ENCODE measurements around the gene DGCR6L. TPM values are rescaled to one million over a fixed set of nuclear protein-coding genes. Genes with fewer than 3 reads are reported as not detected.
"Not testable (repeated sequence)": the region's sequence is repeated elsewhere in the genome, so short reads cannot be mapped to it uniquely, and the experiment has no call there.

The DGCR6L gene
- total RNA-seq, 1 donor from 2014 or later, result 28.9 TPM

GRCh38 chr22:20337807-20338206 lies 17.9 kb upstream of the DGCR6L start:
- ATAC-seq; intact Hi-C loops (cut with DNase I); DNase-seq (ENCODE audit: low spot score): not testable (repeated sequence)

- intact Hi-C loops (cut with DNase I); ATAC-seq; DNase-seq (ENCODE audit: low spot score): not testable (repeated sequence)
These were observed 16.7 kb upstream of the DGCR6L start for GRCh38 chr22:20336561-20336960.

DNA sequence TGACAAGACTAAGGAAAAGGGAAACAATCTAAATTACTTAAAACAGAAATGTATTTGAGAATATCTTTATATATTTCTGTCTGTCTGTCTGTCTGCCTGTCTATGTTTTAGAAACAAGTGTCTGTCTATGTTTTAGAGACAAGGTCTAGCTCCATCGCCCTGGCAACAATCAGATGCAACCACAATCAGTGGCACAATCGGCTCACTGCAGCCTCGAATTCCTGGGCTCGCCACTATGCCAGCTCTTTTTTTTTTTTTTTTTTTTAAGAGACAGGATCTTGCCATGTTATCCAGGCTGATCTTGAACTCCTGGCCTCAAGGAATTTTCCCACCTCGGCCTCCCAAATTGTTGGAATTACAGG lies 8.7 kb upstream of the DGCR6L start:
- DNase-seq (ENCODE audit: low spot score); ATAC-seq; intact Hi-C loops (cut with DNase I): not testable (repeated sequence)

DNA sequence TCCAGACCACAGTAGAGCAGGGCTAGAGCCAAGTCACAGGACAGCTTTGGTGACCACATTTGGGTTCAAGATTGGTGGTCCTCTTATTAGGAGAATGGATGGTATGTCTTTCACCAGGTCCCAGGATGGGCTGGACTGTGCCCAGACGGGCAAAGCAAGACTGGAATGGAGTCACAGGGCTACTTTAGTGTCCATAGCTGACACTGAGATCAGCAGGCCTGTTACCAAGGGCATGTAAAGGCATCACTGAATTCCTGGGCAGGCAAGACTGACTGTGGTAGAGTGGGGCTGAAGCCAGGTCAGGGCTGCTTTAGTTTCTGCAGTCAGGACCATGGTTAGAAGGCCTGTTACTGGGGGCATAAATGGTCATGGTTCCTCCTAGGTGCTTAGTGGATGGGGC lies 6.1 kb upstream of the DGCR6L start:
- DNase-seq (ENCODE audit: low spot score); ATAC-seq; intact Hi-C loops (cut with DNase I): not testable (repeated sequence)

DNA sequence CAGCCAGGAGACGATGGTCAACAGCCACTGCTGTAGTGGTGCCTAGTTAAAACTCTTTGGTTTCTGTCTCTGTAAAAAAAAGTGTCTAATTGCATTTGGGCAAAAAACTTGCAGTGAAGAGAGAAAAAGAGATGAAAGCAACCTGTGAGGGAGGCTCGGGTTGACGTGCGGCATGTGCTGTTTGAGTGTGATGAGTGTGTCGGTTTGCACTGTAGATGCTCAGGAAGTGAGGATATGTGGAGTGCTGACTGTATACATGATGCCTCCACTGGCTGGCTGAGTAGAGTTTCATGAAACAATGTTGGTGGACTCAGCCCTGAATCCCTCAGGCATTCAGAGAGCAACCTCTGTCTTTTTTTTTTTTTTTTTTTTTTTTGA lies 4.3 kb upstream of the DGCR6L start:
- ATAC-seq, result no peak
- intact Hi-C loops (cut with DNase I), result no loop called here

DNA sequence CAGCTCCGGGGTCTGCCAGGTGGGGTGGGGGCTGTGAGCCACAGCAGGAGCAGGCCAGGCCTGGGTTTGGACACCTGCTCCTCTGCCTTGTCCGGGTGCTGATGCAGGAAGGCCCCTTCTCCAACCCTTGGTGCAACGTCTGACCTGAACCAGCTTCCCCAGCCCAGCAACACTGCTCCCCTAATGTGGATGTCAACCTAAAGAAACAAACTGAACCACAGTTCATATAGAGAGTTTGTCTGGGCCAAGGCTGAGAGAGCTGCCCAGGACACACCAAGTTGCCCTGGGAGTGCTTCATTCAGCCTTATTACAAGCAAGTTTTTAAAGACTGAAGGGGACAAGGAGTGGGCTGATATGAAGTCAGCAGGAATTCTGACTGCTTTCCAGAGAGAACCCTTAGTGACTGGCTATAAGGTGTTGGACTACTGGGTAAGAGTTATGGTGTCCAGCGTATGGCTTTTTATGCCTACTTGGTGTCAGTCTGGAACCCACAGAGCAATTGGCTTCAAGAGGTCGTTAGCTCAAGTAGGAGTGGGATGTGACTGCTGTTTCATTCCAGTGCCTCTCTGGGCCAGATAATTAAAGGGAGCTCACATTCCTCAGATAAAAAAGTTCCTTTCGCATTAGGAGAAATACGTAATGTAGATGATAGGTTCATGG lies 1.8 kb upstream of the DGCR6L start:
- peak; percentile 52 for DNase-seq (ENCODE audit: low spot score)
- intact Hi-C loops (cut with DNase I); ATAC-seq: not testable (repeated sequence)

More for the DNA sequence above, 4.3 kb upstream of the DGCR6L start:
- no peak for DNase-seq (ENCODE audit: low spot score)

DNA sequence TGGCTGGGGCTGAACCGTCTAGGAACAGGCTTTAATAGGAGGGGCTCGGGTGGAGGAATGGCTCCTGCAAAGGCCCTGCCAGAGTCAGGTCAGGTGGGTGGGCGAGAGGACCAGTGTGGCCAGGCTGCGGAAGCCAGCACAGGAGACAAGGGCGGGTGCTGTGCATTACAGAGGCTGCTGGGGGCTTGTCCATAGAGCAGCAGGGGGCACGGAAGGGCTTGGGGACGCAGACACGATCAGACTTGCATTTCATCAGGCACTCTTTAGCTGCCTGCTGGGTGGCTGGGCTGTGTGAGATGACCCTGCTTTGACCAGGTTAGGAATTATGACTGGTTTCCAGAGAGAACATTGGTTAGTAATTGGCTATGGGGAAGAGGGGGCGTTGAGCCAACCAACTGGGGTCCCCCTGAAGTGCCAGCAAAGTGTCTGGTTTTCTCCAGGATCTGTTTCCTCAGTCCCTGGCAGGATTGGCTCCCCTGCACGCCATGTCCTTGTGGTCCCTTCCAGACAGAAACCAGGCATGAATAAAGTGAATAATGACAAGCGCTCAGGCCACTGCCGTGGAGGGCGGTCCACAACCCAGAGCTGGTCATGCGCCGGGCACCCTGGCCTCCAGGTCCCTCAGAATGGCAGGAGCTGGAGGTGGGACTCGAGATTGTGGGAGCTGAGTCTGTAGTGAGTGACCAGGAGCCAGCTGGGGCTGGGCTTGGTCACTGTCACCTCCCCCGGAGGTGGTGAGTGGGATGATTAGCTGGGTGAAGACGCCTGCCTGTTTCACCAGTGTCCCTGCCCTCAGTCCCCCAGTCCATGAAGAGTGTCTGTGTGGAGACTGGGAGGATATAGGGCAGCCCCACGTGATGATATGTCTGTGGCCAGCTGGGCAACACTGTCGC lies 1.0 kb upstream of the DGCR6L start:
- peak; percentile 51 for DNase-seq (ENCODE audit: low spot score)
- intact Hi-C loops (cut with DNase I); ATAC-seq: not testable (repeated sequence)

DNA sequence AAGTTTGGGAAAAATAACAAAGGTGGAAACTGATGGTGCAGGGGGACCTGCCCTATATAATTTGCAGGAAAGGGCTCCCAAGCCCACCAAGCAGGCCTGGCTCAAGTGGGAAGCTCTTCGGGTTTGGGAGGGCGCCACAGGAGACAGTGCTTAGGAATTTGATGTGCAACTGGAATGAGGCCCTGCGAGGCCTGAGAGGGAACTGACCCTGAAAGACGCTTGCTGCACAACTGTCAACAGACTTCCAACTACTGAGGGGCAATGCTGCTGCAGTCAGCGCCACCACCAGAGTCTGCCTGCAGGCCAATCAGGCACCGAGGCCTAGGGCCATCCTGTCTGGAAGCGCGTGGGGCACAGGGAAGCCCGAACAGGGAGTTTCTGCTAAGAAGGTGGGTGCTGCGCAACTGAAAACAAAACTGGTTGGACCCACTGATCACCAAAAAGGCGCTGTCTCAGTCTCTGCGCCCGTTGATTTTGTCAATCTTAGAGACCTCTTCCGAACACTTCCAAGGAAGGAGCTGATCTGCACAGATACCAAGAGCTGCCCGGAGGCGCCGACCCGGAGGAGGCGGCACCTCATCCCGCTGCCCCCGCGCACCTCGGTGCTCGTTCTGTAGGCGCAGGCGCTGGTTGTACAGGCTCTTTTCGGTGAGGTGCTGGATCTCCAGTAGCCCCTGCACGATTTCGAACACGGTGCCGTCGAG lies 667 bp downstream of the DGCR6L start:
- intact Hi-C loops (cut with DNase I), result no loop called here
- DNase-seq (ENCODE audit: low spot score) (peak; percentile 56), ATAC-seq (no peak)

GRCh38 chr22:20318043-20318688 lies 1.7 kb downstream of the DGCR6L start:
- intact Hi-C loops (cut with DNase I); DNase-seq (ENCODE audit: low spot score); ATAC-seq: not testable (repeated sequence)

- peak; percentile 41 for DNase-seq (ENCODE audit: low spot score)
- intact Hi-C loops (cut with DNase I); ATAC-seq: not testable (repeated sequence)
These were observed 2.3 kb downstream of the DGCR6L start for GRCh38 chr22:20317402-20318042.

GRCh38 chr22:20316844-20317401 lies 2.9 kb downstream of the DGCR6L start:
- ATAC-seq (no peak), DNase-seq (ENCODE audit: low spot score) (no peak)
- intact Hi-C loops (cut with DNase I), result no loop called here

GRCh38 chr22:20316217-20316843 lies 3.5 kb downstream of the DGCR6L start:
- intact Hi-C loops (cut with DNase I), result no loop called here
- ATAC-seq, result no peak
- peak; percentile 58 for DNase-seq (ENCODE audit: low spot score)

- ATAC-seq (no peak), DNase-seq (ENCODE audit: low spot score) (peak; percentile 53)
- intact Hi-C loops (cut with DNase I), result no loop called here
These were observed 4.3 kb downstream of the DGCR6L start for GRCh38 chr22:20315337-20316216.

DNA sequence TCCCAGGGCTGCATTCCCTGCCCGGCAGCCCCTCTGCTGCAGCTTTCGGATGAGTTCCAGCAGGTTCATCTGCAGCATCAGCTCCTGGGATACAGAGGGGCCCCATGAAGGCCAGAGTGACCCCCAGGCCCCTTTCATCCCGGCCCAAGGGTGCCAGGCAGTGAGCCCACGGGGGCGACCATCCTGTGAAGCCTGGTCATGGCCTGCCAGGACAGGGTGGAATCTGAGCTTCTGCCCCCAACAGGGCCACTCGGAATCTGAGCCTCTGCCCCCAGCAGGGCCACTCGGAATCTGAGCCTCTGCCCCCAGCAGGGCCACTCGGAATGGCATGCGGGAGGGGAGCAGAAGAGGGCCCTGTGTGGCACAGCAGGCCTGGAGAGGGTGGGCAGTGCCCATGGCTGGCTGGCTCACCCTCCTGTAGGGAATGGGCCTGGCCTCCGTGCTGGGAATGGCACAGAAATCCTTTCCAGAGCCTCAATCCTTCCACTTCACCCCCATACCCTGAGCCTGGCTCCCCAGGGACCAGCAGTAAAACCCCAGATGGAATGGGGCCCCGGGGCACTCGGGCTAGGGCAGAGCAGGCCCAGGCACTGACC lies 5.0 kb downstream of the DGCR6L start:
- ATAC-seq; intact Hi-C loops (cut with DNase I): not testable (repeated sequence)
- peak; percentile 49 for DNase-seq (ENCODE audit: low spot score)

- intact Hi-C loops (cut with DNase I); DNase-seq (ENCODE audit: low spot score); ATAC-seq: not testable (repeated sequence)
These were observed 5.7 kb downstream of the DGCR6L start for GRCh38 chr22:20314206-20314605.

GRCh38 chr22:20313306-20314077 lies 6.4 kb downstream of the DGCR6L start:
- peak; percentile 30 for DNase-seq (ENCODE audit: low spot score)
- ATAC-seq; intact Hi-C loops (cut with DNase I): not testable (repeated sequence)
